ENCODE measurements around the gene PPP4R4.

Gene PPP4R4

GRCh38 chr14:94173471-94173884 is 644 bp upstream of the PPP4R4 start:
- Histone ChIP-seq H3K36me3 (replicated peaks in 1 of 2; ENCODE audit: control insufficient read depth in 2 of 2, insufficient read depth in 2 of 2, low read length in 2 of 2) (no peaks in the 10 kb centered on the region), H2AK5ac (ENCODE audit: low read depth, low read length) (no peak overlapping the region), H3K9ac (ENCODE audit: low read depth, low read length, poor library complexity) (no peak overlapping the region), H3K79me1 (ENCODE audit: low read depth, low read length) (peaks cover 3% of the 10 kb centered on the region), H2BK120ac (ENCODE audit: low read depth, low read length) (no peak overlapping the region), H2BK12ac (ENCODE audit: low read length) (no peak overlapping the region), H3K4ac (ENCODE audit: low read length) (no peak overlapping the region), H3K18ac (ENCODE audit: low read length) (peak overlapping the region; percentile 95), H2AFZ (ENCODE audit: low read length) (peak overlapping the region; percentile 100), H4K91ac (ENCODE audit: low read depth, low read length, poor library complexity) (no peak overlapping the region), H3K27ac (replicated peaks; ENCODE audit: low read length) (peak overlapping the region; percentile 78), H3K23ac (ENCODE audit: low read depth, low read length, poor library complexity) (no peak overlapping the region), H2BK5ac (ENCODE audit: low read length) (no peak overlapping the region), H4K8ac (ENCODE audit: low read depth, low read length) (no peak overlapping the region), H3K14ac (ENCODE audit: low read length) (no peak overlapping the region), H3K27me3 (ENCODE audit: control insufficient read depth in 3 of 3, insufficient read depth in 3 of 3, low read depth in 1 of 3, low read length in 3 of 3) (peaks cover 0 to 21% (median 0%) of the 10 kb centered on the region in 3 experiments), H3K9me3 (replicated peaks in 1 of 2; ENCODE audit: control insufficient read depth in 2 of 2, insufficient read depth in 1 of 2, low read depth in 1 of 2, low read length in 2 of 2) (peaks cover 0 to 5% of the 10 kb centered on the region in 2 donors), H3K4me2 (ENCODE audit: insufficient read depth, low read length, poor library complexity, severe bottlenecking) (peak overlapping the region; percentile 63), H3K4me1 (ENCODE audit: control insufficient read depth in 2 of 2, insufficient read depth in 1 of 2, low read depth in 1 of 2, low read length in 2 of 2) (peaks cover 3 to 5% of the 10 kb centered on the region in 2 donors), H2BK15ac (ENCODE audit: low read length) (peak overlapping the region; percentile 7), H3K4me3 (ENCODE audit: low read length in 2 of 2) (peak overlapping the region; percentile 62 to 87)
- no CpG with 5 or more reads among the region's 20 CpGs for WGBS, 2 donors (ENCODE audit: extremely low coverage in 2 of 2, insufficient read length in 2 of 2, insufficient replicate concordance in 1 of 2)
- no peak for DNase-seq (ENCODE audit: low spot score)

GRCh38 chr14:94174604-94175010 is 485 bp downstream of the PPP4R4 start:
- DNase-seq (ENCODE audit: low spot score), result no peak
- no peak overlapping the region for H2BK12ac ChIP-seq (ENCODE audit: low read length)
- no CpG with 5 or more reads among the region's 39 CpGs for WGBS, 2 donors (ENCODE audit: extremely low coverage in 2 of 2, insufficient read length in 2 of 2, insufficient replicate concordance in 1 of 2)
- H3K4me1 ChIP-seq (ENCODE audit: control insufficient read depth in 2 of 2, insufficient read depth in 1 of 2, low read depth in 1 of 2, low read length in 2 of 2), result peaks cover 3 to 5% of the 10 kb centered on the region in 2 donors
- H3K4me2 ChIP-seq (ENCODE audit: insufficient read depth, low read length, poor library complexity, severe bottlenecking), result peak overlapping the region; percentile 81
- no peak overlapping the region for H4K91ac ChIP-seq (ENCODE audit: low read depth, low read length, poor library complexity)
- peak overlapping the region; percentile 61 for H2BK120ac ChIP-seq (ENCODE audit: low read depth, low read length)
- H3K27me3 ChIP-seq (ENCODE audit: control insufficient read depth in 3 of 3, insufficient read depth in 3 of 3, low read depth in 1 of 3, low read length in 3 of 3), result peaks cover 0 to 21% (median 0%) of the 10 kb centered on the region in 3 experiments
- H3K27ac ChIP-seq (replicated peaks; ENCODE audit: low read length), result peak overlapping the region; percentile 83
- no peaks in the 10 kb centered on the region for H3K36me3 ChIP-seq (replicated peaks in 1 of 2; ENCODE audit: control insufficient read depth in 2 of 2, insufficient read depth in 2 of 2, low read length in 2 of 2)
- H3K14ac ChIP-seq (ENCODE audit: low read length), result peak overlapping the region; percentile 82
- peaks cover 3% of the 10 kb centered on the region for H3K79me1 ChIP-seq (ENCODE audit: low read depth, low read length)
- peak overlapping the region; percentile 92 for H2BK5ac ChIP-seq (ENCODE audit: low read length)
- H3K4ac ChIP-seq (ENCODE audit: low read length), result no peak overlapping the region
- peak overlapping the region; percentile 65 for H2BK15ac ChIP-seq (ENCODE audit: low read length)
- peak overlapping the region; percentile 95 for H3K9ac ChIP-seq (ENCODE audit: low read depth, low read length, poor library complexity)
- no peak overlapping the region for H2AK5ac ChIP-seq (ENCODE audit: low read depth, low read length)
- peak overlapping the region; percentile 97 for H2AFZ ChIP-seq (ENCODE audit: low read length)
- no peak overlapping the region for H4K8ac ChIP-seq (ENCODE audit: low read depth, low read length)
- H3K18ac ChIP-seq (ENCODE audit: low read length), result peak overlapping the region; percentile 98
- H3K4me3 ChIP-seq (ENCODE audit: low read length in 2 of 2), result peak overlapping the region; percentile 70 to 88
- H3K23ac ChIP-seq (ENCODE audit: low read depth, low read length, poor library complexity), result peak overlapping the region; percentile 73
- H3K9me3 ChIP-seq (replicated peaks in 1 of 2; ENCODE audit: control insufficient read depth in 2 of 2, insufficient read depth in 1 of 2, low read depth in 1 of 2, low read length in 2 of 2), result no peaks in the 10 kb centered on the region

- Histone ChIP-seq H2BK5ac (ENCODE audit: low read length) (peak overlapping the region; percentile 92), H3K79me1 (ENCODE audit: low read depth, low read length) (peaks cover 3% of the 10 kb centered on the region), H3K9ac (ENCODE audit: low read depth, low read length, poor library complexity) (peak overlapping the region; percentile 95), H3K36me3 (replicated peaks in 1 of 2; ENCODE audit: control insufficient read depth in 2 of 2, insufficient read depth in 2 of 2, low read length in 2 of 2) (no peaks in the 10 kb centered on the region), H3K23ac (ENCODE audit: low read depth, low read length, poor library complexity) (no peak overlapping the region), H4K91ac (ENCODE audit: low read depth, low read length, poor library complexity) (no peak overlapping the region), H3K4ac (ENCODE audit: low read length) (no peak overlapping the region), H3K27me3 (ENCODE audit: control insufficient read depth in 3 of 3, insufficient read depth in 3 of 3, low read depth in 1 of 3, low read length in 3 of 3) (peaks cover 0 to 21% (median 0%) of the 10 kb centered on the region in 3 experiments), H3K4me1 (ENCODE audit: control insufficient read depth in 2 of 2, insufficient read depth in 1 of 2, low read depth in 1 of 2, low read length in 2 of 2) (peaks cover 3 to 5% of the 10 kb centered on the region in 2 donors), H2BK120ac (ENCODE audit: low read depth, low read length) (no peak overlapping the region), H3K4me3 (ENCODE audit: low read length in 2 of 2) (peak overlapping the region; percentile 70 to 88), H3K18ac (ENCODE audit: low read length) (peak overlapping the region; percentile 98), H2AK5ac (ENCODE audit: low read depth, low read length) (peak overlapping the region; percentile 33), H3K14ac (ENCODE audit: low read length) (no peak overlapping the region), H4K8ac (ENCODE audit: low read depth, low read length) (no peak overlapping the region), H2BK15ac (ENCODE audit: low read length) (peak overlapping the region; percentile 63), H3K4me2 (ENCODE audit: insufficient read depth, low read length, poor library complexity, severe bottlenecking) (peak overlapping the region; percentile 81), H2BK12ac (ENCODE audit: low read length) (no peak overlapping the region), H2AFZ (ENCODE audit: low read length) (peak overlapping the region; percentile 97), H3K27ac (replicated peaks; ENCODE audit: low read length) (no peak overlapping the region), H3K9me3 (replicated peaks in 1 of 2; ENCODE audit: control insufficient read depth in 2 of 2, insufficient read depth in 1 of 2, low read depth in 1 of 2, low read length in 2 of 2) (no peaks in the 10 kb centered on the region)
- WGBS, 2 donors (ENCODE audit: extremely low coverage in 2 of 2, insufficient read length in 2 of 2, insufficient replicate concordance in 1 of 2), result no CpG with 5 or more reads among the region's 30 CpGs
- DNase-seq (ENCODE audit: low spot score), result peak; percentile 46
Observed at GRCh38 chr14:94175011-94175745, 1.1 kb downstream of the PPP4R4 start.

GRCh38 chr14:94175747-94176146 is 1.6 kb downstream of the PPP4R4 start:
- Histone ChIP-seq H3K27me3 (ENCODE audit: control insufficient read depth in 3 of 3, insufficient read depth in 3 of 3, low read depth in 1 of 3, low read length in 3 of 3) (peaks cover 0 to 18% (median 0%) of the 10 kb centered on the region in 3 experiments), H3K9me3 (replicated peaks in 1 of 2; ENCODE audit: control insufficient read depth in 2 of 2, insufficient read depth in 1 of 2, low read depth in 1 of 2, low read length in 2 of 2) (no peaks in the 10 kb centered on the region), H3K18ac (ENCODE audit: low read length) (no peak overlapping the region), H2BK15ac (ENCODE audit: low read length) (no peak overlapping the region), H4K8ac (ENCODE audit: low read depth, low read length) (no peak overlapping the region), H2BK12ac (ENCODE audit: low read length) (no peak overlapping the region), H3K23ac (ENCODE audit: low read depth, low read length, poor library complexity) (no peak overlapping the region), H2AK5ac (ENCODE audit: low read depth, low read length) (no peak overlapping the region), H2BK5ac (ENCODE audit: low read length) (no peak overlapping the region), H3K14ac (ENCODE audit: low read length) (no peak overlapping the region), H2AFZ (ENCODE audit: low read length) (peak overlapping the region; percentile 97), H3K27ac (replicated peaks; ENCODE audit: low read length) (no peak overlapping the region), H2BK120ac (ENCODE audit: low read depth, low read length) (no peak overlapping the region), H3K9ac (ENCODE audit: low read depth, low read length, poor library complexity) (no peak overlapping the region), H3K4me3 (ENCODE audit: low read length in 2 of 2) (peak overlapping the region; percentile 70 to 88), H3K36me3 (replicated peaks in 1 of 2; ENCODE audit: control insufficient read depth in 2 of 2, insufficient read depth in 2 of 2, low read length in 2 of 2) (no peaks in the 10 kb centered on the region), H3K4ac (ENCODE audit: low read length) (no peak overlapping the region), H4K91ac (ENCODE audit: low read depth, low read length, poor library complexity) (no peak overlapping the region), H3K79me1 (ENCODE audit: low read depth, low read length) (peaks cover 3% of the 10 kb centered on the region), H3K4me2 (ENCODE audit: insufficient read depth, low read length, poor library complexity, severe bottlenecking) (peak overlapping the region; percentile 81), H3K4me1 (ENCODE audit: control insufficient read depth in 2 of 2, insufficient read depth in 1 of 2, low read depth in 1 of 2, low read length in 2 of 2) (peaks cover 3 to 7% of the 10 kb centered on the region in 2 donors)
- DNase-seq (ENCODE audit: low spot score), result no peak
- WGBS, 2 donors (ENCODE audit: extremely low coverage in 2 of 2, insufficient read length in 2 of 2, insufficient replicate concordance in 1 of 2), result no CpG with 5 or more reads among the region's 7 CpGs

All from neuronal stem cell (in vitro differentiated cells).